Breast epithelium (tissue), 3 donors: ENCODE measurements around the gene IL1R1.

Experiments used
- CTCF ChIP-seq, 3 donors: fragments of 450-650 bp; IDR thresholded peaks; one replicate each; pipeline ENCODE4 v1.5.1; 2016 to 2017; ENCODE audit warnings: antibody characterized with exemption in 3 of 3, mild to moderate bottlenecking in 3 of 3, moderate library complexity in 3 of 3
- POLR2A ChIP-seq: fragments of 450-650 bp; IDR thresholded peaks from one replicate; pipeline ENCODE4 v1.6.1; 2016; ENCODE audit warnings: antibody characterized with exemption, mild to moderate bottlenecking, moderate library complexity
- POLR2AphosphoS5 ChIP-seq, 3 donors: sonication (generic); formaldehyde crosslinking; IDR thresholded peaks; one replicate each; pipeline ENCODE4 v1.6.1; 2017; ENCODE audit warnings: antibody characterized with exemption in 3 of 3

GRCh38 chr2:102130647-102130991 is 11.9 kb upstream of the IL1R1 start:
- no peak for TF ChIP-seq CTCF (IDR thresholded peaks at IDR 0.05)
- no peak for TF ChIP-seq POLR2A
- no peak for TF ChIP-seq POLR2AphosphoS5 (IDR thresholded peaks at IDR 0.05)
